ENCODE measurements around the gene PRDX5. TPM values are rescaled to one million over a fixed set of nuclear protein-coding genes. Genes with fewer than 3 reads are reported as not detected.

The PRDX5 gene
- total RNA-seq, 1 experiment from 2014 or later, result 254 TPM

DNA sequence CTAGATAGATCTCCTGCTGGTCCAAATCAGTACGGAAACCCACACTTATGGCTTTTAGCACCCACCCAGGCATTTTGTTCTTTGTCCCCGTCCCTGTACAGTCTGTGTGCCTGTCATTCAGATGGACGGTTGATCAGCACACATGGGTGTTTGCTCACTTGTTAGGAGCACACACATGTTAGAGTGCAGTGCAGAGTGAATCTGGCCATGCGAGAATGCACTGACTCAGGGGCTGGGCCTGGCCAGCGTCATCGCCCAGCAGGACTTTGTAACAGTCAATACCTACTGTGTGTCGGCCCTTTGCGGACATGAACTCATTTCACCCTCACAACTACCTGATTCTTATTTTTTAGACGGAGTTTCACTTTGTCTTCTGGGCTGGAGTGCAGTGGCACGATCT lies 44.4 kb downstream of the PRDX5 start:
- no peak for DNase-seq (ENCODE audit: low spot score)

DNA sequence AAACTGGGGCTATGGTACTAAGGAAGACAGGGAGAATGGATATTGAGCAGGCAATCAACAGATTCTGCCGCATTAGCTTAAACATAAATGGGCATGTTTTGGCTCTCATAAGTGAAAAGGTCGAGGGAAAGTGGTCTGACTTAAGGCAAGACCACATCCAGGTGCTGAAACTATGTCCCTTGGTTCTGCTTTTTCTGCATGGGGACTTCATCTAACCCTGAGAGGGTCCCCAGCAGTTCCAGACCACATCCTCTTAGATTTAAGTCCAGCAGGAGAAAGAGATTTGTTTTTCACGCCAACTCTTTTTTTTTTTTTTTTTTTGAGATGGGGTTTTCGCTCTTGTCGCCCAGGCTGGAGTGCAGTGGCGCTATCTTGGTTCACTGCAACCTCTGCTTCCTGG lies 46.5 kb downstream of the PRDX5 start:
- no peak for DNase-seq (ENCODE audit: low spot score)

DNA sequence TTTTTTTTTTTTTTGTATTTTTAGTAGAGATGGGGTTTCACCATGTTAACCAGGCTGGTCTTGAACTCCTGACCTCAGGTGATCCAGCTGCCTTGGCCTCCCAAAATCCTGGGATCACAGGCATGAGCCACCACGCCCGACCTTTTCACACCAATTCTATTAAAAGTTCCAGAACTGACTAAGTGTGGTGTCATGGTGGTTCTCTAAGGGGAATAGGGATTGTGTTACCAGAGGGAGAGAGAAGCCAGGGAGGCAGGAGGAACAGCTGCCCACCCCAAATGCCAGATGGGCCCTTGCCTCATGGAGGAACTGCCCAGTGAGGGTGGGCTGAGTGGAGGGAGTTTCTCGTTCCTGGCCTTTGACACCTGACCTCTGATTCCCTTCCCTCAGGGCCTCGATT lies 47.0 kb downstream of the PRDX5 start:
- no peak for DNase-seq (ENCODE audit: low spot score)

DNA sequence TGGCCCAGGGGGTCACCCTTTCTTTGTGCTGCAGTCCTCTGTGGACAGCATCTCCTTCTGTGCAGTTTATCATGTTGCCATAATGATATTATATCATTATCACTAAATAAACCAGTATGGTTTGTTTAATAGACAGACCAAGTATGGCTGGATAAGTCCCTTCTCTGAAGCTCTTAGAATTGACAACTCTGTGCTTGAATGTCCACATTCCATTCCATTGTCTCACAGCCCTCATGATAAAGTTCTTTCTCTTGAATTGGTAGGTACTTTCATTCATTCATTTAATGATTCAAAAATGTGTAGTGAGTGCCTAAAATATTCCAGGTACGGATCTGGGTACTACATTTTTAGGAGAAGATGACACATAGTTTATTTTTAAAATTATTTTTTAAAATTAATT lies 48.8 kb downstream of the PRDX5 start:
- DNase-seq (ENCODE audit: low spot score), result no peak

DNA sequence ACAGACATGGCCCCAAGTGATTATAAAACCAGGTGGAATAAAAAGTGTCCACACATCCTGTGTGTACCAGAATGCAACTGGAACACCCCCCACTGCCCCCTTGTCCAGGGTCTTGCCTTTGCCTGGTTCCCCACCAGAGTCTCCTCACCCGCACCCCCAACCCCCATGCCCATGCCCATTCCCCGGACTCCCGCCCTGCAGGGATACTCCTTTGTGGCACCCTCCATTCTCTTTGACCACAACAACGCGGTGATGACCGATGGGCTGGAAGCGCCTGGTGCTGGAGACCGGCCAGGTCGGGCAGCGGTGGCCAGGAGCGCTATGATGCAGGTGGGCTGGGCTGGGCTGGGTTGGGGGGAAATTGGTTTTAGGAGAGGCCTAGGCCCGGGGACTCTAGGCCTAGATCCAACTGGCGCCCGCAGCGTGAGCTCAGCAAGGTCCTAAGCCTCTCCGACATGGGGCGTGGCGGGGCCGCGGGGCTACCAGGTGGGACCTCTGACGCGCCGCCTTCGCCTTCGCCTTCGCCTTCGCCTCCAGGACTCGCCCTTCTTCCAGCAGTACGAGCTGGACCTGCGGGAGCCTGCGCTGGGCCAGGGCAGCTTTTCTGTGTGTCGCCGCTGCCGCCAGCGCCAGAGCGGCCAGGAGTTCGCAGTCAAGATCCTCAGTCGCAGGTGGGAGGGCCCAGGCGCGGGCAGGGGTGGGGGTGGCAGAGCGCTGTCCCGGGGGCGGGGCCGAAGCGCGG lies 50.2 kb downstream of the PRDX5 start:
- DNase-seq (ENCODE audit: low spot score), result no peak

DNA sequence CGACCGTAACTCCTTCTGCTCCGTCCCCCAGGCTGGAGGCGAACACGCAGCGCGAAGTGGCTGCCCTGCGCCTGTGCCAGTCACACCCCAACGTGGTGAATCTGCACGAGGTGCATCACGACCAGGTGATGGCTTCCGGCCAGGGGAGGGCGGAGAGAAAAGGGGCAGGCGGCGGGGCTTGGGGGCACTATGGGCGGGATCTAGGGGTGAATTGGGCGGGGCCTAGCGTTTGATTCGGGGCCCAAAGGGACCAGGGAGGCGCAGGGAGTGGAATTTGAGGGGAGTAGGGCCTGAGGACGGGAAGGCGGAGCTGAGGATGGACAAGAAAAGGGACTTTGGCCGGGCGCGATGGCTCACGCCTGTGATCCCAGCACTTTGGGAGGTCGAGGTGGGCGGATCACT lies 50.8 kb downstream of the PRDX5 start:
- no peak for DNase-seq (ENCODE audit: low spot score)

DNA sequence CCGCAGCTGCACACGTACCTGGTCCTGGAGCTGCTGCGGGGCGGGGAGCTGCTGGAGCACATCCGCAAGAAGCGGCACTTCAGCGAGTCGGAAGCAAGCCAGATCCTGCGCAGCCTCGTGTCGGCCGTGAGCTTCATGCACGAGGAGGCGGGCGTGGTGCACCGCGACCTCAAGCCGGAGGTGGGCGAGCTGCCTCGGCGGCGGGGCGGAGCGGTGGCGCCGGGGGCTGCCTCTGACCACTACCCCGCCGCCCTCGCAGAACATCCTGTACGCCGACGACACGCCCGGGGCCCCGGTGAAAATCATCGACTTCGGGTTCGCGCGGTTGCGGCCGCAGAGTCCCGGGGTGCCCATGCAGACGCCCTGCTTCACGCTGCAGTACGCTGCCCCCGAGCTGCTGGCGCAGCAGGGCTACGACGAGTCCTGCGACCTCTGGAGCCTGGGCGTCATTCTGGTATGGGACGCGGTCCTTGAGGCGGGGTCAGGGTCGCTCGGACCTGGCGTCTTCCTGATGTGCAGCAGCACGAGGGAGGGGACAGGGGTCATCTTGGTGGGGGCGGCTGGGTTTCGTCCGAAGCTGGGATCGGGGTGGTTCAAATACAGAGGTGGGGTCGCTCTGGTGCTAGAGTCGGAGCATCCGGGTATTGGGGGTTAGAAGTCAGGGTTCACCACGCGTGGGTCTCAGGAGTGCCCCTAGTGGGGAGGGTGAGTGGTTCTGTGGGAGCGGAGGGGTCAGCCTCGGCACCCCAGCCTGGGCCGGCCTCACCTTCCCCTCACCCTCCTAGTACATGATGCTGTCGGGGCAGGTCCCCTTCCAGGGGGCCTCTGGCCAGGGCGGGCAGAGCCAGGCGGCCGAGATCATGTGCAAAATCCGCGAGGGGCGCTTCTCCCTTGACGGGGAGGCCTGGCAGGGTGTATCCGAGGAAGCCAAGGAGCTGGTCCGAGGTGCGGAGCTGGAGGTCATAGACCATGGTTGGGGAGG lies 51.8 kb downstream of the PRDX5 start:
- no peak for DNase-seq (ENCODE audit: low spot score)

DNA sequence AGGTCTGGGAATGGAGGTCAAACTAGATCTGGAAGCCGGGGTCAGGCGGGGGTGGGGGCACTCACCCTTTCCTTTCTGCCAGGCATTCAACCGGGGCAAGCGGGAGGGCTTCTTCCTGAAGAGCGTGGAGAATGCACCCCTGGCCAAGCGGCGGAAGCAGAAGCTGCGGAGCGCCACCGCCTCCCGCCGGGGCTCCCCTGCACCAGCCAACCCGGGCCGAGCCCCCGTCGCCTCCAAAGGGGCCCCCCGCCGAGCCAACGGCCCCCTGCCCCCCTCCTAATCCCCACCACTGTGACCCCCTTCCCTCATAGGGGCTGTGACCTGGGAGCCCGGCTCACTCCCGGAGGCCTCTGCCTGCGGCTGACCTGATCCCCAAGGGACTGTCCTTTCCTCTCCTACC lies 53.3 kb downstream of the PRDX5 start:
- no peak for DNase-seq (ENCODE audit: low spot score)

Small RNAs within 50 kb of the gene (small RNA-seq; reads per million reads assigned to genes)
- gene MIR1237 (not detected), gene MIR7155 (not detected), gene RF00019 (not detected)

Other genes starting within 250 kb of the PRDX5 start
- gene MACROD1, start 152.0 kb upstream of the PRDX5 start, total RNA-seq (2014; rRNA removed; shearing (Covaris generic)), result 184 and 226 TPM in 2 replicates
- 342 and 388 TPM in 2 replicates for gene STIP1, start 131.9 kb upstream of the PRDX5 start, total RNA-seq (2014; rRNA removed; shearing (Covaris generic))
- gene FERMT3, start 111.4 kb upstream of the PRDX5 start, total RNA-seq (2014; rRNA removed; shearing (Covaris generic)), result 5.3 and 5.9 TPM in 2 replicates
- 112 and 126 TPM in 2 replicates for gene TRPT1, start 91.9 kb upstream of the PRDX5 start, total RNA-seq (2014; rRNA removed; shearing (Covaris generic))
- gene NUDT22, start 91.8 kb upstream of the PRDX5 start, total RNA-seq (2014; rRNA removed; shearing (Covaris generic)), result 224 and 226 TPM in 2 replicates
- 19.5 and 23.5 TPM in 2 replicates for gene DNAJC4, start 87.6 kb upstream of the PRDX5 start, total RNA-seq (2014; rRNA removed; shearing (Covaris generic))
- 49.2 and 53.7 TPM in 2 replicates for gene VEGFB, start 83.5 kb upstream of the PRDX5 start, total RNA-seq (2014; rRNA removed; shearing (Covaris generic))
- gene FKBP2, start 77.0 kb upstream of the PRDX5 start, total RNA-seq (2014; rRNA removed; shearing (Covaris generic)), result 241 and 259 TPM in 2 replicates
- 643 and 699 TPM in 2 replicates for gene PPP1R14B, start 71.2 kb upstream of the PRDX5 start, total RNA-seq (2014; rRNA removed; shearing (Covaris generic))
- 130 and 137 TPM in 2 replicates for gene PLCB3, start 66.6 kb upstream of the PRDX5 start, total RNA-seq (2014; rRNA removed; shearing (Covaris generic))
- gene BAD, start 33.5 kb upstream of the PRDX5 start, total RNA-seq (2014; rRNA removed; shearing (Covaris generic)), result 159 and 160 TPM in 2 replicates
- gene GPR137, start 32.3 kb upstream of the PRDX5 start, total RNA-seq (2014; rRNA removed; shearing (Covaris generic)), result 23.9 and 36.5 TPM in 2 replicates
- not detected in 2 replicates for gene KCNK4, start 26.8 kb upstream of the PRDX5 start, total RNA-seq (2014; rRNA removed; shearing (Covaris generic))
- gene CATSPERZ, start 17.8 kb upstream of the PRDX5 start, total RNA-seq (2014; rRNA removed; shearing (Covaris generic)), result 1.4 and 2.3 TPM in 2 replicates
- 180 TPM in 2 replicates for gene ESRRA, start 12.6 kb upstream of the PRDX5 start, total RNA-seq (2014; rRNA removed; shearing (Covaris generic))
- 503 and 525 TPM in 2 replicates for gene TRMT112, start 562 bp upstream of the PRDX5 start, total RNA-seq (2014; rRNA removed; shearing (Covaris generic))
- gene CCDC88B, start 22.1 kb downstream of the PRDX5 start, total RNA-seq (2014; rRNA removed; shearing (Covaris generic)), result 11.4 and 12.8 TPM in 2 replicates
- gene RPS6KA4, start 41.0 kb downstream of the PRDX5 start, total RNA-seq (2014; rRNA removed; shearing (Covaris generic)), result 149 and 158 TPM in 2 replicates
- 0.13 TPM in 1 of 2 replicates, not detected in the other for gene SLC22A11, start 237.8 kb downstream of the PRDX5 start, total RNA-seq (2014; rRNA removed; shearing (Covaris generic))